GM13976 (cell line): ENCODE results near the gene STK17A.
A peak's percentile ranks its signal among the peaks of the same experiment; 100 is the strongest.
"Not testable (repeated sequence)": the region's sequence is repeated elsewhere in the genome, so short reads cannot be mapped to it uniquely, and the experiment has no call there.

Source experiments
- DNase-seq: peaks from one replicate; pipeline ENCODE4 v3.0.0; 2012; ENCODE audit warnings: low spot score
- in situ Hi-C: fragments of 300-500 bp; cut with MboI; formaldehyde crosslinking; loops from one replicate; pipeline ENCODE4 v1.12.0; 2022; ENCODE audit warnings: low sequenced_read_pairs, mixed read lengths, inconsistent platforms; ENCODE audit not compliant: unreplicated experiment
- TF ChIP-seq, protein P1 (sequence below): IDR thresholded peaks from 2 replicates; pipeline ENCODE4 v1.5.1; 2012; ENCODE audit warnings: borderline replicate concordance, mild to moderate bottlenecking; ENCODE audit not compliant: insufficient read depth; ENCODE audit errors: extremely low read depth, missing control alignments, control extremely low read depth

Gene STK17A

DNA sequence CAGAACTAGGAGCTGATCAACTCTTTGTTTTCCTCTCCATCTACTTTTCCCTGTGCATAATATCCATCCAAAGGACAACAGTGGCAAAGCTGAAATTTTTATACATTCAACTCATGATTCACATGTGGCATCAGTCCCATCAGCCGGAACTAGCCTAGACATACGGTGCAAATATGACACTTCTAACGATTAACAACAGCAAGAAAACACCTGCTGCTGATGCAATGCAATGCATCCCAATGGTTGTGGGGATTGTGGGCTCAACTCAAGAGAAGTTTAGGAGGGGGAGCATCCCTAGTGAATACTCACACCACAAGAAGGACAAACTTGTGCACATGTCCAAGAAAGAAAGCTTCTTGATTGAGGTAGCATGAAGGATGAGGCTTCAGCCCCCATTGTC lies 20.5 kb upstream of the STK17A start:
- in situ Hi-C loops: no loop called here

GRCh38 chr7:43565786-43566185 lies 17.1 kb upstream of the STK17A start:
- in situ Hi-C loops: no loop called here
- DNase-seq: no peak
- TF ChIP-seq, protein P1, sequence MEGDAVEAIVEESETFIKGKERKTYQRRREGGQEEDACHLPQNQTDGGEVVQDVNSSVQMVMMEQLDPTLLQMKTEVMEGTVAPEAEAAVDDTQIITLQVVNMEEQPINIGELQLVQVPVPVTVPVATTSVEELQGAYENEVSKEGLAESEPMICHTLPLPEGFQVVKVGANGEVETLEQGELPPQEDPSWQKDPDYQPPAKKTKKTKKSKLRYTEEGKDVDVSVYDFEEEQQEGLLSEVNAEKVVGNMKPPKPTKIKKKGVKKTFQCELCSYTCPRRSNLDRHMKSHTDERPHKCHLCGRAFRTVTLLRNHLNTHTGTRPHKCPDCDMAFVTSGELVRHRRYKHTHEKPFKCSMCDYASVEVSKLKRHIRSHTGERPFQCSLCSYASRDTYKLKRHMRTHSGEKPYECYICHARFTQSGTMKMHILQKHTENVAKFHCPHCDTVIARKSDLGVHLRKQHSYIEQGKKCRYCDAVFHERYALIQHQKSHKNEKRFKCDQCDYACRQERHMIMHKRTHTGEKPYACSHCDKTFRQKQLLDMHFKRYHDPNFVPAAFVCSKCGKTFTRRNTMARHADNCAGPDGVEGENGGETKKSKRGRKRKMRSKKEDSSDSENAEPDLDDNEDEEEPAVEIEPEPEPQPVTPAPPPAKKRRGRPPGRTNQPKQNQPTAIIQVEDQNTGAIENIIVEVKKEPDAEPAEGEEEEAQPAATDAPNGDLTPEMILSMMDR: no peak

More for the DNA sequence above, 20.5 kb upstream of the STK17A start:
- no peak for DNase-seq
- TF ChIP-seq, protein P1: no peak

DNA sequence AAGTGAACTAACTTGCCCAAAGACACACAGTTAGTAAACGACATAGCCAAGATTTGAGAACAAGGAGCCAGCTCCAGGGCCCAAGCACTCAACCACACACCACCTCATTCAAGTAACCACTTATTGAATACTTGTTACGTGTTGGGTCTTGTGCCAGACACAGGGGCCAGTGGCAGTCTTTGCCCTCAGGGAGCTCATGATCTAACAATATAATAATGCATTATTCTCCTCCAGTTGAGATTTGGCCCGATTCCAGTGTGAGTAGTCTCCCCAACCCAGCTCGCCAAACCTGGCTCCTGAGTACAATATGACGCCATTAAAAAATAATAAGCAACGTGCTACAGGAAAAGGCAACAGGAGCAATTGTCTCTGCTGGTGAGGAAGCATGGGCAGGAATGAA lies 14.4 kb upstream of the STK17A start:
- no peak for DNase-seq
- in situ Hi-C loops: no loop called here
- TF ChIP-seq, protein P1: no peak

DNA sequence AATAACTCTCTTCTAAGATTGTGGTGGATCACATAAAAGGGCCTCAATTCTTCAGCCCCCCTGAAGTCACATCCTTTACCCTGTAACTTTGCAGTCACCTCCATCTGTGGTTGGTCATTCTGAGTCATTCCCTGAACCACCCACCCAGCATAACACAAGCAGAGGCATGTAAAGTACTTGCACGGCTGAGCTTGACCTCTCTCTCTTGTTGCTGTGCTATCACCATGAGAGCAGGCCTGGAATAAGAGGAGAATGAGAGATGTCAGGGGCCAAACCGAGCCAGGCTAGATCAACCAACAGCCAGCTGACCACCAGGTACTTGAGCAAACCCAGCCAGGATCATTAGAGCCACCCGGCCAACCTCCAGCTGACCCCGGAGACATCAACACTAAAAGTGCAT lies 13.5 kb upstream of the STK17A start:
- in situ Hi-C loops: no loop called here
- TF ChIP-seq, protein P1: no peak
- peak; percentile 54 for DNase-seq

GRCh38 chr7:43570688-43571365 lies 12.1 kb upstream of the STK17A start:
- TF ChIP-seq, protein P1: no peak
- DNase-seq: no peak
- in situ Hi-C loops: no loop called here

DNA sequence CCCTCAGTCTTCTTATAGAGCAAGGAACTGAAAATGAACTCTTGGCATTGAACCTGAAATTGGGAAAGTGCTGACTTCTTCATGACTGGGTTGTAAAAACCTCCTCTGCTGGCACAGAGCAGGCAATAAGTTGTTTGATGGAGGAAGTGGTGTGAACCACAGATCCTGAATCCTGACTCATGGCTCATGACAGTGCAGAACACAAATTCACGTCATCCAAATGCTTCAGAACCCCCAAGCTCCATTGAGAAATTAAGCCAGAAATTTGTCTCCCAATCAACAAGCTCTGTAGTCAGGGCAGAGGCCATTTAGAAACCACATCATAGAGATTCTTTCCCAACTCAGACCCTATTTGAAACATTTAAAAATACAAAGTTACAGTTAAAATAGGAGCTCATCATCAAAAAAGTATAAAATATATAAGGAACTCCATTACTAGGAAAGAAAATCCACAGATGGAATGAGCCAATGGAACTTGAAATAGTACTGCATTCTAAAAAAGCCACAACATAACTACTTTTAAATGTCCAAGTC lies 10.3 kb upstream of the STK17A start:
- in situ Hi-C loops: no loop called here
- TF ChIP-seq, protein P1: no peak
- no peak for DNase-seq

GRCh38 chr7:43573832-43574231 lies 9.1 kb upstream of the STK17A start:
- in situ Hi-C loops, DNase-seq: not testable (repeated sequence)
